Endothelial cell (in vitro differentiated cells): ENCODE results near the gene KCNQ1. TPM values are rescaled to one million over a fixed set of nuclear protein-coding genes. Genes with fewer than 3 reads are reported as not detected.

ENCODE experiments used
- DNase-seq: peaks from one replicate; pipeline ENCODE4 v3.0.0; 2021; ENCODE audit warnings: low spot score
- H3K27ac Mint-ChIP-seq: one replicate; pipeline ENCODE4 v1.8.0; 2021; ENCODE audit warnings: mixed read lengths, inconsistent platforms; ENCODE audit not compliant: unreplicated experiment
- H3K27me3 Mint-ChIP-seq: one replicate; pipeline ENCODE4 v1.8.0; 2021; ENCODE audit warnings: mild to moderate bottlenecking, moderate library complexity, mixed read lengths, inconsistent platforms; ENCODE audit not compliant: unreplicated experiment
- H3K36me3 Mint-ChIP-seq: one replicate; pipeline ENCODE4 v1.8.0; 2021; ENCODE audit warnings: mild to moderate bottlenecking, low read depth, mixed read lengths, inconsistent platforms; ENCODE audit not compliant: unreplicated experiment
- H3K4me1 Mint-ChIP-seq: one replicate; pipeline ENCODE4 v1.8.0; 2021; ENCODE audit warnings: mild to moderate bottlenecking, mixed read lengths, inconsistent platforms; ENCODE audit not compliant: unreplicated experiment
- H3K4me3 Mint-ChIP-seq: one replicate; pipeline ENCODE4 v1.8.0; 2021; ENCODE audit warnings: mild to moderate bottlenecking, mixed read lengths, inconsistent platforms; ENCODE audit not compliant: unreplicated experiment
- H3K9me3 Mint-ChIP-seq: one replicate; pipeline ENCODE4 v1.8.0; 2021; ENCODE audit warnings: mixed read lengths, inconsistent platforms; ENCODE audit not compliant: unreplicated experiment
- CTCF ChIP-seq: fragments of 200-600 bp; sonication (generic); IDR thresholded peaks from one replicate; pipeline ENCODE4 v1.5.0; 2021; ENCODE audit warnings: antibody characterized with exemption; ENCODE audit not compliant: unreplicated experiment
- total RNA-seq: library from RNA; stranded (reverse); fragmentation: NEBNext Ultra II Directional; extraction: Animal tissue kit (Norgen Biotek cat#: 25700); gene quantifications from one replicate; pipeline ENCODE4 v1.2.1, GENCODE V29; 2021; ENCODE audit not compliant: unreplicated experiment

Gene KCNQ1
- total RNA-seq, 1 donor from 2014 or later, result 35.3 TPM

GRCh38 chr11:2458321-2458720 is 13.5 kb downstream of the KCNQ1 start:
- H3K27me3 Mint-ChIP-seq, result peaks cover 6% of the 10 kb centered on the region

GRCh38 chr11:2459016-2459725 is 14.4 kb downstream of the KCNQ1 start:
- H3K36me3 Mint-ChIP-seq, result no peaks in the 10 kb centered on the region
- H3K9me3 Mint-ChIP-seq, result no peaks in the 10 kb centered on the region
- no peak for TF ChIP-seq CTCF
- no peak overlapping the region for H3K27ac Mint-ChIP-seq
- H3K4me1 Mint-ChIP-seq, result no peaks in the 10 kb centered on the region
- no peak overlapping the region for H3K4me3 Mint-ChIP-seq
- no peak for DNase-seq
- peaks cover 6% of the 10 kb centered on the region for H3K27me3 Mint-ChIP-seq

More at GRCh38 chr11:2458321-2458720, 13.5 kb downstream of the KCNQ1 start:
- Mint-ChIP-seq H3K27ac (no peak overlapping the region), H3K9me3 (no peaks in the 10 kb centered on the region), H3K4me1 (no peaks in the 10 kb centered on the region), H3K4me3 (no peak overlapping the region), H3K36me3 (no peaks in the 10 kb centered on the region)
- DNase-seq, result no peak
- TF ChIP-seq CTCF, result no peak

GRCh38 chr11:2459796-2460531 is 15.2 kb downstream of the KCNQ1 start:
- Mint-ChIP-seq H3K4me3 (no peak overlapping the region), H3K27ac (no peak overlapping the region), H3K27me3 (peaks cover 6% of the 10 kb centered on the region), H3K9me3 (no peaks in the 10 kb centered on the region), H3K4me1 (no peaks in the 10 kb centered on the region), H3K36me3 (no peaks in the 10 kb centered on the region)
- DNase-seq, result no peak
- no peak for TF ChIP-seq CTCF

- Mint-ChIP-seq H3K27me3 (peaks cover 6% of the 10 kb centered on the region), H3K36me3 (no peaks in the 10 kb centered on the region)
- TF ChIP-seq CTCF, result no peak
Measured at GRCh38 chr11:2460540-2461252, 15.9 kb downstream of the KCNQ1 start.

More at GRCh38 chr11:2460540-2461252, 15.9 kb downstream of the KCNQ1 start:
- Mint-ChIP-seq H3K4me3 (no peak overlapping the region), H3K27ac (no peak overlapping the region), H3K9me3 (no peaks in the 10 kb centered on the region), H3K4me1 (no peaks in the 10 kb centered on the region)
- DNase-seq, result no peak
